HepG2 (cell line): ENCODE measurements around the gene EPB41. TPM values are rescaled to one million over a fixed set of nuclear protein-coding genes. Genes with fewer than 3 reads are reported as not detected.
A peak's percentile ranks its signal among the peaks of the same experiment; 100 is the strongest.
"Not testable (repeated sequence)": the region's sequence is repeated elsewhere in the genome, so short reads cannot be mapped to it uniquely, and the experiment has no call there.

Experiments used
- ATAC-seq: fragments of 200-7000 bp; cut with Tn5 transposase; 3 replicates; pipeline ENCODE4 v1.9.1; 2020; ENCODE audit warnings: mild to moderate bottlenecking, moderate library complexity
- BruUV-seq: library from RNA; stranded (reverse); fragments of 400-500 nt; replicated peaks from 2 replicates; lab custom pipeline; 2021; lab: Mats Ljungman, UMichigan
- CTCF ChIA-PET: fragments of 300-600 bp; formaldehyde crosslinking; extraction: SDS; loops from one replicate; lab custom pipeline; 2021; ENCODE audit warnings: low total read pairs, inconsistent platforms, low intra/inter-chr PET ratio; lab: Yijun Ruan, JAX
- POLR2A ChIA-PET: fragments of 350-600 bp; sonication (Branson Sonifier 250); formaldehyde crosslinking; loops from one replicate; lab custom pipeline; 2020; ENCODE audit warnings: antibody characterized with exemption, inconsistent platforms; lab: Yijun Ruan, JAX
- DNase-seq: peaks from one replicate; pipeline ENCODE4 v3.0.0-alpha.2; 2015; ENCODE audit warnings: low spot score
- FAIRE-seq: peaks from 3 replicates; lab custom pipeline; 2011; peaks lifted over from hg19 to GRCh38; lab: Jason Lieb, UNC
- H2AFZ ChIP-seq: one replicate; pipeline ENCODE4 v1.6.1; 2011; ENCODE audit warnings: low read length, inconsistent platforms
- H3K27ac ChIP-seq: fragments of 300-600 bp; 3 replicates; pipeline ENCODE4 v1.8.0; 2011; ENCODE audit warnings: mixed run types, mild to moderate bottlenecking, mixed read lengths, low read length, inconsistent platforms; ENCODE audit not compliant: insufficient read depth; ENCODE audit errors: extremely low read length
- H3K27me3 ChIP-seq, 2 experiments: fragments of 200-600 bp in 1 of 2; 2 replicates in 1 of 2; 3 replicates in 1 of 2; pipeline versions ENCODE4 v1.6.0 to v1.8.0; 2011; ENCODE audit warnings: low read length in 2 of 2, mild to moderate bottlenecking in 2 of 2, moderate library complexity in 2 of 2, inconsistent platforms in 1 of 2; ENCODE audit not compliant: insufficient read depth in 2 of 2, control insufficient read depth in 1 of 2
- H3K36me3 ChIP-seq, 2 experiments: fragments of 200-600 bp in 1 of 2; replicated peaks in 1 of 2; 2 replicates in 1 of 2; 3 replicates in 1 of 2; pipeline versions ENCODE4 v1.5.1 to v1.8.0; 2011; ENCODE audit warnings: low read length in 2 of 2, inconsistent platforms in 1 of 2; ENCODE audit not compliant: insufficient read depth in 2 of 2, control insufficient read depth in 1 of 2
- H3K4me1 ChIP-seq: 2 replicates; pipeline ENCODE4 v1.5.1; 2012; ENCODE audit warnings: low read length, inconsistent platforms; ENCODE audit not compliant: insufficient read depth
- H3K4me2 ChIP-seq: 2 replicates; pipeline ENCODE4 v1.6.0; 2011; ENCODE audit warnings: low read depth, low read length, inconsistent platforms
- H3K4me3 ChIP-seq, 3 experiments: fragments of 200-600 bp in 1 of 3; sonication (generic), shearing (Covaris generic) in 1 of 3; replicated peaks in 1 of 3; 2 replicates each; pipeline ENCODE4 v1.5.1; 2011 to 2016; ENCODE audit warnings: low read length in 3 of 3, inconsistent platforms in 2 of 3, low read depth in 2 of 3, mild to moderate bottlenecking in 2 of 3, control low read depth in 1 of 3, mixed read lengths in 1 of 3; ENCODE audit not compliant: insufficient read depth in 1 of 3
- H3K79me2 ChIP-seq: one replicate; pipeline ENCODE4 v1.6.1; 2011; ENCODE audit warnings: low read length, inconsistent platforms; ENCODE audit not compliant: insufficient read depth
- H3K9ac ChIP-seq: 2 replicates; pipeline ENCODE4 v1.6.0; 2011; ENCODE audit warnings: mild to moderate bottlenecking, low read depth, low read length, inconsistent platforms; ENCODE audit not compliant: insufficient read depth
- H3K9me3 ChIP-seq: 2 replicates; pipeline ENCODE4 v1.5.1; 2012; ENCODE audit warnings: mild to moderate bottlenecking, low read length
- H4K20me1 ChIP-seq: 2 replicates; pipeline ENCODE4 v1.6.0; 2011; ENCODE audit warnings: inconsistent platforms, mild to moderate bottlenecking, low read length, moderate library complexity; ENCODE audit not compliant: insufficient read depth
- ARNTL ChIP-seq: sonication (generic); formaldehyde crosslinking; IDR thresholded peaks from 2 replicates; pipeline ENCODE4 v1.4.0; 2020; ENCODE audit warnings: mild to moderate bottlenecking, missing genetic modification reagents
- NFYC ChIP-seq: IDR thresholded peaks from 2 replicates; pipeline ENCODE4 v1.6.1; 2016; ENCODE audit warnings: missing genetic modification reagents, missing compliant biosample characterization
- SRF ChIP-seq: IDR thresholded peaks from 2 replicates; pipeline ENCODE4 v1.6.1; 2011; ENCODE audit warnings: mild to moderate bottlenecking, low read depth, low read length, moderate library complexity
- STAG1 ChIP-seq: sonication (generic); formaldehyde crosslinking; IDR thresholded peaks from 2 replicates; pipeline ENCODE4 v1.4.0; 2020; ENCODE audit warnings: missing genetic modification reagents
- TBL1XR1 ChIP-seq: fragments of 150-350 bp; IDR thresholded peaks from 2 replicates; pipeline ENCODE4 v1.6.1; 2014; ENCODE audit warnings: borderline replicate concordance, low read length; ENCODE audit not compliant: partially characterized antibody
- ZKSCAN1 ChIP-seq: fragments of 150-350 bp; IDR thresholded peaks from 2 replicates; pipeline ENCODE4 v1.6.1; 2014; ENCODE audit warnings: low read length
- ZNF562 ChIP-seq: sonication (generic); formaldehyde crosslinking; IDR thresholded peaks from 2 replicates; pipeline ENCODE4 v1.8.0; 2022; ENCODE audit warnings: missing genetic modification reagents, borderline replicate concordance
- WGBS: methylation state at CpG from one replicate; pipeline ENCODE4 v1.1.6; 2017; ENCODE audit warnings: low lambda C conversion rate; 5-methylcytosine and 5-hydroxymethylcytosine counted together
- in situ Hi-C: cut with HindIII; loops from 2 replicates; pipeline ENCODE4 v1.10.0; 2017; ENCODE audit warnings: low pct_unique_long_range_greater_than_20kb; ENCODE audit not compliant: extremely low pct_ligation_motif_present
- intact Hi-C: fragments of 100-400 bp; cut with micrococcal nuclease; formaldehyde crosslinking; loops from one replicate; pipeline ENCODE4 v1.10.0; 2022; ENCODE audit not compliant: unreplicated experiment
- polyA plus RNA-seq, 8 experiments: library from polyadenylated mRNA; depleted of rRNA in 3 of 8; stranded (reverse) in 7 of 8; unstranded in 1 of 8; fragments of >200 nt; fragmentation: Illumina TruSeq in 4 of 8; extraction: Trizol in 4 of 8; gene quantifications; 2 replicates each; pipeline versions ENCODE4 v1.2.1 to v1.2.3, GENCODE V29; 2011 to 2016; ENCODE audit warnings: low read depth in 4 of 8, missing spikeins in 1 of 8, mixed read lengths in 1 of 8; ENCODE audit not compliant: insufficient read depth in 1 of 8
- total RNA-seq, 5 experiments: library from RNA; depleted of rRNA; stranded (reverse); fragments of >200 nt; fragmentation: Illumina TruSeq; extraction: Trizol; gene quantifications; 2 replicates each; pipeline ENCODE4 v1.2.3, GENCODE V29; 2016; ENCODE audit warnings: low read depth in 1 of 5
- TF ChIP-seq, protein P1 (sequence below): sonication (generic); formaldehyde crosslinking; IDR thresholded peaks from 2 replicates; pipeline ENCODE4 v1.4.0; 2020; ENCODE audit warnings: mild to moderate bottlenecking, missing genetic modification reagents, borderline replicate concordance

The EPB41 gene
- total and polyA plus RNA-seq, 2 of the 13 experiments (the other 11 are each of a cell fraction or from before 2014, with no cell fraction given): 34.5 to 46.7 TPM

DNA sequence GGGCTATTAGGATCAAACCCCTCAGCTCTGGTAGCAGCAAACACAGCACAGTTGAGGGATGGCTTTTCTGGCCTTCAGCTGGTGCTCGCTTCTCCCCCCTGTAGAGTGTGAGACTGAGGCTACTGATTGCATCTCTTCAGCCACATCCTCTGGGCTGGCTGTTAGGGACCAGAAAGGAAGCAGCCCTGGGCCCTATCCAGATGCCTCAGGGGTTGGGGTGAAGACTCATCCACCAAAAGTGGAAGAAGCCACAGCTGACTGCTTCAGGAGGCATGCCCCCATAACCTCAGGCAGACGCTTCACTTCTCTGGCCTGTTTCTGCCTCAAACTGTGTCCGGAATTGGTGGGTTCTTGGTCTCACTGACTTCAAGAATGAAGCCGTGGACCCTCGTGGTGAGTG, 215.5 kb downstream of the EPB41 start (continued):
- no peak for TF ChIP-seq ZNF562 (CRISPR knock-in tag)

DNA sequence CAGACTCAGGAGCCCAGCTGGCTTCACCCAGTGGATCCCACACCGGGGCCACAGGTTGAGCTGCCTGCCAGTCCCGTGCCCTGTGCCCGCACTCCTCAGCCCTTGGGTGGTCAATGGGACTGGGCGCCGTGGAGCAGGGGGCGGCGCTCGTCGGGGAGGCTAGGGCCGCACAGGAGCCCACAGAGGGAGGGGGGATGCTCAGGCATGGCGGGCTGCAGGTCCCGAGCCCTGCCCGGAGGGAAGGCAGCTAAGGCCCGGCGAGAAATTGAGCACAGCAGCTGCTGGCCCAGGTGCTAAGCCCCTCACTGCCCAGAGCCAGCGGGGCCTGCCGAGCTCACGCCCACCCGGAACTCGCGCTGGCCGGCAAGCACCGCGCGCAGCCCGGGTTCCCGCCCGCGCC, 216.7 kb downstream of the EPB41 start:
- CTCF ChIA-PET, H3K9ac ChIP-seq, H3K27ac ChIP-seq, H3K27me3 ChIP-seq, in situ Hi-C loops, H4K20me1 ChIP-seq, intact Hi-C loops, H3K36me3 ChIP-seq, H2AFZ ChIP-seq, DNase-seq, ATAC-seq, H3K79me2 ChIP-seq, H3K9me3 ChIP-seq, H3K4me2 ChIP-seq, FAIRE-seq, H3K4me3 ChIP-seq, BruUV-seq, POLR2A ChIA-PET: not testable (repeated sequence)
- WGBS: 100% methylated on average over 3 of the region's 29 CpGs
- H3K4me1 ChIP-seq: peaks cover 21% of the 10 kb centered on the region
- TF ChIP-seq NFYC (CRISPR knock-in tag): peak; percentile 23; the same call in 1 of the 2 replicates

DNA sequence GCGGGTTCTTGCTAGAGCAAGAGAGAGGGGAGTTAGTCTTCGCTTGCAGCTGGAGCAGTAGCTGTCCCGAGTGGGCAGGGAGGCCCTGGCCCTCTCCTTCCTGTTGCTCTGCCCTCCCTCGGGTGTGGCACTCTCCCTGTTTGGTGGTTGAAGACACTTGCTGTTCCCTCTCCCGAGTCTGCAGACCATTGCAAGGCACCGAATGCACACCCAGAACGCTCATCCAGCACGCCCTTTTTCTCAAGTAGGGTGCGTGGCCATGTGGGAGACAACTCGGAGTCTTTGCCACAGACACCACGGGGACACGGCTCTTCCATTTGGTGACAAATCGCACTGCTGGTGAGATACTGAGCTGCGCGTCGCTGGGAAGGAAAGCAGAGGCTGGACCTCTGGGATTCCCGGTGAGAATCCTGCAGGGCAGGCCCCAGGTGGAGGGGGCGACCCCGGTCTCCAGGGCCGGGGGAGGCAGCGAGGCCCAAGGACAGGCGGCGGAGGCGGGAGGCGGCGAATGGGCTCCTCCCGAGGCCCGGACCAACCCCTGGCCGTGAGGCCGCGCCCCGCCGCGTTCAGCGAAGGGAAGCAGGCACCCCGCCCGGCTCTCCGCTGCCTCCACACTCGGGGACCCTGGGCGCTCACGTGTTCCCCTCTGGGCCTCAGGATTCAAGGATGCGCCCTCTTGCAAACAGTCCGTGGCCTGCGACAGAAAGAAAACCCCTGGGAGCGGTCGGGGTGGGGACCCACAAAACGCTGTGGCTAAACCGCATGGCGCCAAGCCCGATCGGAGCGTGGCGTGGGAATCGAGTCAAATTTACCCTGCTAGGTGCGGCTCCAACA, 219.7 kb downstream of the EPB41 start:
- 79% methylated on average over 31 of the region's 55 CpGs for WGBS
- Histone ChIP-seq H3K36me3 (no peaks in the 10 kb centered on the region), H3K79me2 (no peaks in the 10 kb centered on the region), H3K27me3 (no peaks in the 10 kb centered on the region; a peak in 2 of 5 replicates), H3K4me3 (no peak overlapping the region), H3K27ac (no peak overlapping the region), H4K20me1 (no peaks in the 10 kb centered on the region), H3K9ac (no peak overlapping the region), H2AFZ (no peak overlapping the region), H3K4me2 (no peak overlapping the region), H3K4me1 (peaks cover 21% of the 10 kb centered on the region), H3K9me3 (no peaks in the 10 kb centered on the region)
- no peak for FAIRE-seq
- in situ Hi-C loops (no loop called here), intact Hi-C loops (no loop called here)
- ChIA-PET CTCF (no interaction called here), POLR2A (no interaction called here)
- no peak for ATAC-seq
- BruUV-seq: no TSS peak
- DNase-seq: no peak
- TF ChIP-seq TBL1XR1 (no peak), STAG1 (CRISPR knock-in tag) (no peak), ARNTL (CRISPR knock-in tag) (no peak), SRF (no peak), ZKSCAN1 (no peak)
- TF ChIP-seq, protein P1, sequence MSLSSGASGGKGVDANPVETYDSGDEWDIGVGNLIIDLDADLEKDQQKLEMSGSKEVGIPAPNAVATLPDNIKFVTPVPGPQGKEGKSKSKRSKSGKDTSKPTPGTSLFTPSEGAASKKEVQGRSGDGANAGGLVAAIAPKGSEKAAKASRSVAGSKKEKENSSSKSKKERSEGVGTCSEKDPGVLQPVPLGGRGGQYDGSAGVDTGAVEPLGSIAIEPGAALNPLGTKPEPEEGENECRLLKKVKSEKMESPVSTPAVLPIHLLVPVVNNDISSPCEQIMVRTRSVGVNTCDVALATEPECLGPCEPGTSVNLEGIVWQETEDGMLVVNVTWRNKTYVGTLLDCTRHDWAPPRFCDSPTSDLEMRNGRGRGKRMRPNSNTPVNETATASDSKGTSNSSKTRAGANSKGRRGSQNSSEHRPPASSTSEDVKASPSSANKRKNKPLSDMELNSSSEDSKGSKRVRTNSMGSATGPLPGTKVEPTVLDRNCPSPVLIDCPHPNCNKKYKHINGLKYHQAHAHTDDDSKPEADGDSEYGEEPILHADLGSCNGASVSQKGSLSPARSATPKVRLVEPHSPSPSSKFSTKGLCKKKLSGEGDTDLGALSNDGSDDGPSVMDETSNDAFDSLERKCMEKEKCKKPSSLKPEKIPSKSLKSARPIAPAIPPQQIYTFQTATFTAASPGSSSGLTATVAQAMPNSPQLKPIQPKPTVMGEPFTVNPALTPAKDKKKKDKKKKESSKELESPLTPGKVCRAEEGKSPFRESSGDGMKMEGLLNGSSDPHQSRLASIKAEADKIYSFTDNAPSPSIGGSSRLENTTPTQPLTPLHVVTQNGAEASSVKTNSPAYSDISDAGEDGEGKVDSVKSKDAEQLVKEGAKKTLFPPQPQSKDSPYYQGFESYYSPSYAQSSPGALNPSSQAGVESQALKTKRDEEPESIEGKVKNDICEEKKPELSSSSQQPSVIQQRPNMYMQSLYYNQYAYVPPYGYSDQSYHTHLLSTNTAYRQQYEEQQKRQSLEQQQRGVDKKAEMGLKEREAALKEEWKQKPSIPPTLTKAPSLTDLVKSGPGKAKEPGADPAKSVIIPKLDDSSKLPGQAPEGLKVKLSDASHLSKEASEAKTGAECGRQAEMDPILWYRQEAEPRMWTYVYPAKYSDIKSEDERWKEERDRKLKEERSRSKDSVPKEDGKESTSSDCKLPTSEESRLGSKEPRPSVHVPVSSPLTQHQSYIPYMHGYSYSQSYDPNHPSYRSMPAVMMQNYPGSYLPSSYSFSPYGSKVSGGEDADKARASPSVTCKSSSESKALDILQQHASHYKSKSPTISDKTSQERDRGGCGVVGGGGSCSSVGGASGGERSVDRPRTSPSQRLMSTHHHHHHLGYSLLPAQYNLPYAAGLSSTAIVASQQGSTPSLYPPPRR (CRISPR knock-in tag): no peak
